ENCODE results near the gene RHO.

RHO gene

GRCh38 chr3:129579991-129580390 is 51.6 kb downstream of the RHO start:
- H4K8ac ChIP-seq (ENCODE audit: low read length) = no peak overlapping the region

GRCh38 chr3:129581623-129582022 is 53.2 kb downstream of the RHO start:
- WGBS = 97% methylated on average over 8 of the region's 8 CpGs
- H3K4me2 ChIP-seq (ENCODE audit: low read length, poor library complexity, severe bottlenecking) = no peak overlapping the region
- no peak overlapping the region for H3K23ac ChIP-seq (ENCODE audit: low read length in 2 of 2)
- peaks cover 31% of the 10 kb centered on the region for H3K79me1 ChIP-seq (replicated peaks; ENCODE audit: low read length, poor library complexity, severe bottlenecking)
- H3K27me3 ChIP-seq (ENCODE audit: control insufficient read depth in 1 of 2, insufficient read depth in 1 of 2, low read length in 2 of 2) = no peaks in the 10 kb centered on the region
- H2BK12ac ChIP-seq (ENCODE audit: low read length in 2 of 2) = no peak overlapping the region
- no peak overlapping the region for H3K4me3 ChIP-seq (ENCODE audit: insufficient read depth in 1 of 2, low read depth in 1 of 2, low read length in 2 of 2)
- no peak for DNase-seq
- H2AK5ac ChIP-seq (ENCODE audit: low read length, severe bottlenecking) = no peak overlapping the region
- H3K4ac ChIP-seq (ENCODE audit: low read depth in 1 of 2, low read length in 2 of 2) = no peak overlapping the region
- no peak overlapping the region for H4K91ac ChIP-seq (ENCODE audit: low read length)
- no peaks in the 10 kb centered on the region for H3K9me3 ChIP-seq (ENCODE audit: control insufficient read depth, low read length)
- H3K4me1 ChIP-seq (ENCODE audit: control insufficient read depth, insufficient read depth, low read depth, low read length) = peaks cover 23% of the 10 kb centered on the region
- H3K14ac ChIP-seq (ENCODE audit: low read length in 2 of 2) = no peak overlapping the region
- no peak overlapping the region for H2BK5ac ChIP-seq (ENCODE audit: low read depth, low read length, poor library complexity, severe bottlenecking)
- no peak overlapping the region for H4K8ac ChIP-seq (ENCODE audit: low read length)
- peaks cover 93 to 96% of the 10 kb centered on the region in 2 experiments for H3K36me3 ChIP-seq (ENCODE audit: control insufficient read depth in 1 of 2, insufficient read depth in 2 of 2, low read depth in 1 of 2, low read length in 2 of 2)
- H2BK15ac ChIP-seq (ENCODE audit: low read depth, poor library complexity, severe bottlenecking) = no peak overlapping the region
- no peak overlapping the region for H3K9ac ChIP-seq (ENCODE audit: low read length)
- H3K27ac ChIP-seq (ENCODE audit: low read length, poor library complexity, severe bottlenecking) = no peak overlapping the region
- H3K18ac ChIP-seq (ENCODE audit: low read depth in 1 of 2, low read length in 2 of 2) = no peak overlapping the region
- no peak overlapping the region for H2BK120ac ChIP-seq (ENCODE audit: low read depth, low read length)
- H2AFZ ChIP-seq (ENCODE audit: low read depth, low read length) = no peak overlapping the region

More at GRCh38 chr3:129579991-129580390, 51.6 kb downstream of the RHO start:
- peaks cover 37% of the 10 kb centered on the region for H3K4me1 ChIP-seq (ENCODE audit: control insufficient read depth, insufficient read depth, low read depth, low read length)
- H3K27me3 ChIP-seq (ENCODE audit: control insufficient read depth in 1 of 2, insufficient read depth in 1 of 2, low read length in 2 of 2) = no peaks in the 10 kb centered on the region
- H3K9ac ChIP-seq (ENCODE audit: low read length) = no peak overlapping the region
- DNase-seq = no peak
- peaks cover 92 to 93% of the 10 kb centered on the region in 2 experiments for H3K36me3 ChIP-seq (ENCODE audit: control insufficient read depth in 1 of 2, insufficient read depth in 2 of 2, low read depth in 1 of 2, low read length in 2 of 2)
- no peak overlapping the region for H3K4me2 ChIP-seq (ENCODE audit: low read length, poor library complexity, severe bottlenecking)
- no peak overlapping the region for H2AFZ ChIP-seq (ENCODE audit: low read depth, low read length)
- no peak overlapping the region for H2BK120ac ChIP-seq (ENCODE audit: low read depth, low read length)
- H3K9me3 ChIP-seq (ENCODE audit: control insufficient read depth, low read length) = no peaks in the 10 kb centered on the region
- no peak overlapping the region for H2BK5ac ChIP-seq (ENCODE audit: low read depth, low read length, poor library complexity, severe bottlenecking)
- no peak overlapping the region for H4K91ac ChIP-seq (ENCODE audit: low read length)
- no peak overlapping the region for H3K4me3 ChIP-seq (ENCODE audit: insufficient read depth in 1 of 2, low read depth in 1 of 2, low read length in 2 of 2)
- peaks cover 17% of the 10 kb centered on the region for H3K79me1 ChIP-seq (replicated peaks; ENCODE audit: low read length, poor library complexity, severe bottlenecking)
- H3K4ac ChIP-seq (ENCODE audit: low read depth in 1 of 2, low read length in 2 of 2) = no peak overlapping the region
- WGBS = 92% methylated on average over 10 of the region's 10 CpGs
- H3K18ac ChIP-seq (ENCODE audit: low read depth in 1 of 2, low read length in 2 of 2) = no peak overlapping the region
- H3K14ac ChIP-seq (ENCODE audit: low read length in 2 of 2) = no peak overlapping the region
- H3K27ac ChIP-seq (ENCODE audit: low read length, poor library complexity, severe bottlenecking) = no peak overlapping the region
- no peak overlapping the region for H2BK12ac ChIP-seq (ENCODE audit: low read length in 2 of 2)
- H2BK15ac ChIP-seq (ENCODE audit: low read depth, poor library complexity, severe bottlenecking) = no peak overlapping the region
- H3K23ac ChIP-seq (ENCODE audit: low read length in 2 of 2) = no peak overlapping the region
- no peak overlapping the region for H2AK5ac ChIP-seq (ENCODE audit: low read length, severe bottlenecking)

GRCh38 chr3:129582799-129583198 is 54.4 kb downstream of the RHO start:
- H3K79me1 ChIP-seq (replicated peaks; ENCODE audit: low read length, poor library complexity, severe bottlenecking) = peaks cover 36% of the 10 kb centered on the region
- no peak overlapping the region for H3K14ac ChIP-seq (ENCODE audit: low read length in 2 of 2)
- no peak overlapping the region for H3K4me3 ChIP-seq (ENCODE audit: insufficient read depth in 1 of 2, low read depth in 1 of 2, low read length in 2 of 2)
- whole genome bisulfite sequencing = 93% methylated on average over 5 of the region's 5 CpGs
- no peak overlapping the region for H3K4ac ChIP-seq (ENCODE audit: low read depth in 1 of 2, low read length in 2 of 2)
- H3K9me3 ChIP-seq (ENCODE audit: control insufficient read depth, low read length) = no peaks in the 10 kb centered on the region
- H2AFZ ChIP-seq (ENCODE audit: low read depth, low read length) = no peak overlapping the region
- H3K27me3 ChIP-seq (ENCODE audit: control insufficient read depth in 1 of 2, insufficient read depth in 1 of 2, low read length in 2 of 2) = no peaks in the 10 kb centered on the region
- H3K9ac ChIP-seq (ENCODE audit: low read length) = no peak overlapping the region
- no peak overlapping the region for H2BK5ac ChIP-seq (ENCODE audit: low read depth, low read length, poor library complexity, severe bottlenecking)
- H2BK120ac ChIP-seq (ENCODE audit: low read depth, low read length) = no peak overlapping the region
- H2AK5ac ChIP-seq (ENCODE audit: low read length, severe bottlenecking) = no peak overlapping the region
- H2BK15ac ChIP-seq (ENCODE audit: low read depth, poor library complexity, severe bottlenecking) = no peak overlapping the region
- H3K4me1 ChIP-seq (ENCODE audit: control insufficient read depth, insufficient read depth, low read depth, low read length) = peaks cover 12% of the 10 kb centered on the region
- H4K8ac ChIP-seq (ENCODE audit: low read length) = no peak overlapping the region
- no peak overlapping the region for H3K23ac ChIP-seq (ENCODE audit: low read length in 2 of 2)
- DNase-seq = no peak
- no peak overlapping the region for H3K18ac ChIP-seq (ENCODE audit: low read depth in 1 of 2, low read length in 2 of 2)
- peaks cover 85 to 96% of the 10 kb centered on the region in 2 experiments for H3K36me3 ChIP-seq (ENCODE audit: control insufficient read depth in 1 of 2, insufficient read depth in 2 of 2, low read depth in 1 of 2, low read length in 2 of 2)
- no peak overlapping the region for H4K91ac ChIP-seq (ENCODE audit: low read length)
- no peak overlapping the region for H2BK12ac ChIP-seq (ENCODE audit: low read length in 2 of 2)
- H3K27ac ChIP-seq (ENCODE audit: low read length, poor library complexity, severe bottlenecking) = no peak overlapping the region
- H3K4me2 ChIP-seq (ENCODE audit: low read length, poor library complexity, severe bottlenecking) = no peak overlapping the region

GRCh38 chr3:129583289-129583688 is 54.9 kb downstream of the RHO start:
- Histone ChIP-seq H3K27me3 (ENCODE audit: control insufficient read depth in 1 of 2, insufficient read depth in 1 of 2, low read length in 2 of 2) (no peaks in the 10 kb centered on the region), H3K9ac (ENCODE audit: low read length) (no peak overlapping the region), H3K36me3 (ENCODE audit: control insufficient read depth in 1 of 2, insufficient read depth in 2 of 2, low read depth in 1 of 2, low read length in 2 of 2) (peaks cover 81 to 96% of the 10 kb centered on the region in 2 experiments), H2BK15ac (ENCODE audit: low read depth, poor library complexity, severe bottlenecking) (no peak overlapping the region), H2AFZ (ENCODE audit: low read depth, low read length) (no peak overlapping the region), H2BK5ac (ENCODE audit: low read depth, low read length, poor library complexity, severe bottlenecking) (no peak overlapping the region), H3K23ac (ENCODE audit: low read length in 2 of 2) (no peak overlapping the region), H4K8ac (ENCODE audit: low read length) (no peak overlapping the region), H3K79me1 (replicated peaks; ENCODE audit: low read length, poor library complexity, severe bottlenecking) (peaks cover 41% of the 10 kb centered on the region), H2BK12ac (ENCODE audit: low read length in 2 of 2) (no peak overlapping the region), H2AK5ac (ENCODE audit: low read length, severe bottlenecking) (no peak overlapping the region), H3K4ac (ENCODE audit: low read depth in 1 of 2, low read length in 2 of 2) (no peak overlapping the region), H3K27ac (ENCODE audit: low read length, poor library complexity, severe bottlenecking) (no peak overlapping the region), H3K18ac (ENCODE audit: low read depth in 1 of 2, low read length in 2 of 2) (no peak overlapping the region), H3K4me1 (ENCODE audit: control insufficient read depth, insufficient read depth, low read depth, low read length) (peaks cover 10% of the 10 kb centered on the region), H4K91ac (ENCODE audit: low read length) (no peak overlapping the region), H3K4me3 (ENCODE audit: insufficient read depth in 1 of 2, low read depth in 1 of 2, low read length in 2 of 2) (no peak overlapping the region), H3K4me2 (ENCODE audit: low read length, poor library complexity, severe bottlenecking) (no peak overlapping the region), H3K14ac (ENCODE audit: low read length in 2 of 2) (no peak overlapping the region), H2BK120ac (ENCODE audit: low read depth, low read length) (no peak overlapping the region), H3K9me3 (ENCODE audit: control insufficient read depth, low read length) (no peaks in the 10 kb centered on the region)
- DNase-seq = no peak
- 98% methylated on average over 9 of the region's 9 CpGs for WGBS

Data from mesenchymal stem cell (in vitro differentiated cells and primary cell).